Mesangial cell (primary cell): ENCODE results near the gene CUL4A. TPM values are rescaled to one million over a fixed set of nuclear protein-coding genes. Genes with fewer than 3 reads are reported as not detected.

Experiments used
- total RNA-seq: library from RNA; depleted of rRNA; stranded (reverse); fragments of >200 nt; gene quantifications from 2 replicates; pipeline ENCODE4 v1.2.3, GENCODE V29; 2015

Gene CUL4A
- 141 and 152 TPM in 2 replicates for total RNA-seq

DNA sequence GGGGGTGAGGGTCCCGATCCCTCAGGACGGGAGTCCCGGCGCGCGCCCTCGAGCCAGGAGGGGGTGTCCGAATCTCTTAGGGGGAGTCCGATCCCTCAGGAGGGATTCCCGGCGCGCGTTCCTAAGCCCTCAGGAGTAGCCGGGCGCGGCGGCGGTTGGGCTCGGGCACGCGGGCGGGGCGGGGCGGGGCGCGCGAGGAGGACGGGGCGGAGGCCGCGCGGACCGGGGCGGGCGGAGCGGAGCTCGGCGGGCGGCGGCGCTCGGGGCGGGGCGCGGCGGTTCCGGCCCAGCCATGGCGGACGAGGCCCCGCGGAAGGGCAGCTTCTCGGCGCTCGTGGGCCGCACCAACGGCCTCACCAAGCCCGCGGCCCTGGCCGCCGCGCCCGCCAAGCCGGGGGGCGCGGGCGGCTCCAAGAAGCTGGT lies at the start of gene CUL4A:
Gene CUL4A, plus strand, starts transcription at position 278 of the 423 bp plus-strand sequence. Its CDS starts 15 bp downstream, at position 293.

DNA sequence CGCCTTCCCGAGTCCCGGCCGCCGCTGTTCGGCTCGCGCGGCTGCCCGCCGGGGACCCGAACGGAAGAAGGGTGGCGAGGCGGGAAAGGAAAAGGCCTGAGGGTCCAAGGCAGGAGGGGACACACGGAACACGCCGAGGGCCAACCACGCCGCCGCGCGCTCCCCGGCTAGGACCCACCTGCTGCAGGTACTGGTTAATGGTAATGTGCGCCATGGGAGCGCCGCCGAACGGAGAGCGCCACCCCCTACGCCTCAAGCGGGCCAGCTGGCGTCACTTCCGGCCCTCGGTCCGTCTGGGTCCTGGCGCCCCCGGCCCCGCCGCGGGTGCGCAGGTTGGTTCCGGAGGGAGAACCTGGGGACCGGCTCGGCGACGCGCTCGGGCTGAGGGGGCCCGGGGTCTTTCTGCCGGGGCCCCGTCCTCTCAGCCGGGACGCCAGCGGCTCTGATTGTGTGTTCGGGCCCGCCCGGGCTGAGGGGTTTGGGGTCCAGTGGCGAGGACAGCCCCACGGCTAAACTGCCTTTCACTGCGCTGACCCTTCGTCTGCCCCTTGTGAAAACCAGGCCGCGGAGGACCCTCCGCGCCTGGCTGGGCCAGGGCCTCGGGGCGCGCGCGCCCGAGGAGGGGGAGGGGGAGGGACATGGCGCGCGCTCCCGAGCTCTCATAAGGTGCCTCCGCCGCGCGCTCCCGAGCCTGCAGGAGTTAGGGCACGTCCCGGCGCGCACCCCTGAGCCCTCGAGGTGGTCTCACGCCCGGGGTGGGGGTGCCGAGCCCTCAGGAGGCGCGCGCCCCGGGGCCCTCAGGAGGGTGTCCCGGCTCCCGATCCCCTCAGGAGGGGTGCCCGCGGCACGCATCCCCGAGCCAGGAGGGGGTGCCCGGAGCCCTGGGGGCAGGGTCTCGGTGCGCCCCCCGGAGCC lies 735 bp upstream of the CUL4A start, which contains the start of gene PCID2:
Gene PCID2, minus strand, starts transcription at position 249 of the 915 bp plus-strand sequence. Its CDS starts 35 bp downstream, at position 214.

DNA sequence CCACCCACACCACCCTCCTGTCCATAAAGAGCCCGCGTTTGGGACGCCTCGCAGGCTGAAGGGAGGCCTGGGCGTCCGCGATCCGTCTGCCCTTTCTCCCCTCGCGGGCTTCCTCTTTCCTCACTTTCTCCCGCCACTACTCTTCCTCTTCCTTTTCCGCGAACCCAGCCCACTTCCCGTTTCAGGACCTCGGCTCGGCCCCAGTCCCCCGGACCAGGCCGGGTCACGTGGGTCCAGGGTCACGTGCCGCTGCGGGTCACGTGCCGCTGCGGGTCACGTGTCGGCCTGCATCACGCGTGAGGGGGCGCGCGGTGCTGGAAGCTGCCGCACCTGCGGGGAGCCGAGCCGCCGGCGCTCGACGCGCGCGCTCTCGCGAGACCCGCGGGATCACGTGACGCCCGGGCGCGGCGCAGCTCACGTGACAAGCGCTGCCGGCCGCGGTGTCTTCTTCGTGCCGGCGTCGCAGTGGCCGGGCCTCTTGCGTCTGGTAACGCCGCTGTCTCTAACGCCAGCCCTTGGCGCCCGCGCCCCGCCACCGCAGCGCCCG lies 87.5 kb downstream of the CUL4A start, which contains the start of gene LAMP1:
Gene LAMP1, plus strand, starts transcription at position 417 of the 547 bp plus-strand sequence. CDS start 196 bp downstream, outside the sequence.

Other genes with a start within 250 kb of the CUL4A start
- gene MCF2L, start 240.4 kb upstream of the CUL4A start, total RNA-seq = 2.0 and 24.0 TPM in 2 replicates
- gene F7, start 103.8 kb upstream of the CUL4A start, total RNA-seq = under 0.01 TPM in 1 of 2 replicates, not detected in the other
- gene F10, start 86.8 kb upstream of the CUL4A start, total RNA-seq = 4.2 and 6.0 TPM in 2 replicates
- gene PROZ, start 51.0 kb upstream of the CUL4A start, total RNA-seq = not detected in 2 replicates
- gene PCID2, start 944 bp upstream of the CUL4A start, total RNA-seq = 31.1 and 42.7 TPM in 2 replicates
- gene LAMP1, start 87.6 kb downstream of the CUL4A start, total RNA-seq = 157 and 257 TPM in 2 replicates
- 1.1 and 3.8 TPM in 2 replicates for gene GRTP1, start 154.5 kb downstream of the CUL4A start, total RNA-seq
- 1.1 and 1.8 TPM in 2 replicates for gene ADPRHL1, start 243.9 kb downstream of the CUL4A start, total RNA-seq